ENCODE measurements around the gene PLA2G12B.

DNA sequence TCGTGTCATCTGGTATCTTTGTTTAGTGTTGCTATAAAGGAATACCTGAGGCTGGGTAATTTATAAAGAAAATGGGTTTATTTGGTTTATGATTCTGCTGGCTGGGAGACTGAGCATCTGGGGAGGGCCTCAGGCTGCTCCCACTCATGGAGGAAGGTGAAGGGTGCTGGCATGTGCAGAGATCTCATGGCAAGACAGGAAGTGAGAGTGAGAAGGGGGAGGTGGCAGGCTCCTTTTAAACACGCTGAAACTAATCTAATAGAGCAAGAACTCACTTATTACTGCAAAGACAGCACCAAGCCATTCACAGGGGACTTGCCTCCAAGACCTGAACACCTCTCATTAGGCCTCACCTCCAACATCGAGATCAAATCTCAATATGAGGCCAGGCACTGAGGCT, 49.8 kb downstream of the PLA2G12B start:
- TF ChIP-seq POLR2AphosphoS5 (IDR thresholded peaks at IDR 0.05) = no peak
- no peak for TF ChIP-seq POLR2A (IDR thresholded peaks at IDR 0.05)
- TF ChIP-seq, protein P1, sequence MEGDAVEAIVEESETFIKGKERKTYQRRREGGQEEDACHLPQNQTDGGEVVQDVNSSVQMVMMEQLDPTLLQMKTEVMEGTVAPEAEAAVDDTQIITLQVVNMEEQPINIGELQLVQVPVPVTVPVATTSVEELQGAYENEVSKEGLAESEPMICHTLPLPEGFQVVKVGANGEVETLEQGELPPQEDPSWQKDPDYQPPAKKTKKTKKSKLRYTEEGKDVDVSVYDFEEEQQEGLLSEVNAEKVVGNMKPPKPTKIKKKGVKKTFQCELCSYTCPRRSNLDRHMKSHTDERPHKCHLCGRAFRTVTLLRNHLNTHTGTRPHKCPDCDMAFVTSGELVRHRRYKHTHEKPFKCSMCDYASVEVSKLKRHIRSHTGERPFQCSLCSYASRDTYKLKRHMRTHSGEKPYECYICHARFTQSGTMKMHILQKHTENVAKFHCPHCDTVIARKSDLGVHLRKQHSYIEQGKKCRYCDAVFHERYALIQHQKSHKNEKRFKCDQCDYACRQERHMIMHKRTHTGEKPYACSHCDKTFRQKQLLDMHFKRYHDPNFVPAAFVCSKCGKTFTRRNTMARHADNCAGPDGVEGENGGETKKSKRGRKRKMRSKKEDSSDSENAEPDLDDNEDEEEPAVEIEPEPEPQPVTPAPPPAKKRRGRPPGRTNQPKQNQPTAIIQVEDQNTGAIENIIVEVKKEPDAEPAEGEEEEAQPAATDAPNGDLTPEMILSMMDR (IDR thresholded peaks at IDR 0.05) = no peak
- no peak for TF ChIP-seq EP300 (IDR thresholded peaks at IDR 0.05)
